Subcutaneous abdominal adipose tissue (tissue), 5 donors: ENCODE measurements around the gene SEC22A.

Source experiments
- H3K27ac ChIP-seq: one replicate; pipeline ENCODE4 v1.7.0; 2013; ENCODE audit warnings: low read depth, mild to moderate bottlenecking, inconsistent platforms, low read length, moderate library complexity
- H3K27me3 ChIP-seq, 5 donors: one replicate each; pipeline ENCODE4 v1.7.0; 2013; ENCODE audit warnings: low read length in 5 of 5, inconsistent platforms in 1 of 5; ENCODE audit not compliant: control insufficient read depth in 5 of 5, insufficient read depth in 4 of 5
- H3K36me3 ChIP-seq, 5 donors: one replicate each; pipeline ENCODE4 v1.7.0; 2013; ENCODE audit warnings: low read length in 5 of 5; ENCODE audit not compliant: control insufficient read depth in 5 of 5, insufficient read depth in 5 of 5
- H3K4me1 ChIP-seq, 5 donors: one replicate each; pipeline ENCODE4 v1.7.0; 2013; ENCODE audit warnings: low read length in 5 of 5, mild to moderate bottlenecking in 3 of 5, moderate library complexity in 1 of 5; ENCODE audit not compliant: control insufficient read depth in 5 of 5, insufficient read depth in 5 of 5
- H3K4me3 ChIP-seq, 5 donors: one replicate each; pipeline ENCODE4 v1.7.0; 2013; ENCODE audit warnings: low read length in 5 of 5, low read depth in 1 of 5
- H3K9ac ChIP-seq, 5 donors: one replicate each; pipeline ENCODE4 v1.7.0; 2013; ENCODE audit warnings: low read length in 5 of 5, mild to moderate bottlenecking in 4 of 5, moderate library complexity in 3 of 5
- H3K9me3 ChIP-seq, 5 donors: one replicate each; pipeline ENCODE4 v1.7.0; 2013; ENCODE audit warnings: low read length in 5 of 5; ENCODE audit not compliant: control insufficient read depth in 5 of 5
- donor health status: healthy.
- donor health status: healthy.
- donor health status: healthy.
- donor health status: healthy.
- donor health status: healthy.

SEC22A gene

GRCh38 chr3:123299581-123299980, 97.8 kb downstream of the SEC22A start:
- Histone ChIP-seq H3K9me3 (no peaks in the 10 kb centered on the region), H3K4me3 (no peak overlapping the region), H3K4me1 (peaks cover 0 to 4% (median 3%) of the 10 kb centered on the region in 5 donors), H3K27ac (peak overlapping the region; percentile 62), H3K9ac (no peak overlapping the region), H3K27me3 (no peaks in the 10 kb centered on the region), H3K36me3 (peaks cover 4 to 67% (median 43%) of the 10 kb centered on the region in 5 donors)

- no peaks in the 10 kb centered on the region for H3K27me3 ChIP-seq
- no peak overlapping the region for H3K4me3 ChIP-seq
- no peak overlapping the region for H3K9ac ChIP-seq
- H3K36me3 ChIP-seq = peaks cover 4 to 63% (median 41%) of the 10 kb centered on the region in 5 donors
- H3K9me3 ChIP-seq = no peaks in the 10 kb centered on the region
- peaks cover 0 to 9% (median 7%) of the 10 kb centered on the region in 5 donors for H3K4me1 ChIP-seq
- H3K27ac ChIP-seq = no peak overlapping the region
Measured at GRCh38 chr3:123300056-123300455, 98.3 kb downstream of the SEC22A start.

- Histone ChIP-seq H3K27ac (no peak overlapping the region), H3K36me3 (peaks cover 4 to 59% (median 41%) of the 10 kb centered on the region in 5 donors)
Measured at GRCh38 chr3:123300583-123300982, 98.8 kb downstream of the SEC22A start.

GRCh38 chr3:123301331-123302184, 99.8 kb downstream of the SEC22A start:
- H3K9me3 ChIP-seq = peaks cover 0 to 3% (median 0%) of the 10 kb centered on the region in 5 donors
- peaks cover 4 to 50% (median 36%) of the 10 kb centered on the region in 5 donors for H3K36me3 ChIP-seq
- H3K27ac ChIP-seq = no peak overlapping the region
- no peaks in the 10 kb centered on the region for H3K27me3 ChIP-seq
- H3K4me3 ChIP-seq = no peak overlapping the region
- H3K4me1 ChIP-seq = peaks cover 0 to 17% (median 14%) of the 10 kb centered on the region in 5 donors
- peak overlapping the region in 1 of 5 donors; percentile 15 for H3K9ac ChIP-seq

More at GRCh38 chr3:123300583-123300982, 98.8 kb downstream of the SEC22A start:
- Histone ChIP-seq H3K27me3 (no peaks in the 10 kb centered on the region), H3K4me1 (peaks cover 0 to 14% (median 12%) of the 10 kb centered on the region in 5 donors), H3K4me3 (no peak overlapping the region), H3K9ac (no peak overlapping the region), H3K9me3 (peaks cover 0 to 3% (median 0%) of the 10 kb centered on the region in 5 donors)

GRCh38 chr3:123302961-123303360, 101.2 kb downstream of the SEC22A start:
- Histone ChIP-seq H3K4me3 (no peak overlapping the region), H3K9me3 (peaks cover 0 to 3% (median 0%) of the 10 kb centered on the region in 5 donors), H3K9ac (no peak overlapping the region), H3K36me3 (peaks cover 4 to 43% (median 34%) of the 10 kb centered on the region in 5 donors), H3K4me1 (peaks cover 0 to 17% (median 14%) of the 10 kb centered on the region in 5 donors), H3K27ac (no peak overlapping the region), H3K27me3 (no peaks in the 10 kb centered on the region)

- H3K4me3 ChIP-seq = no peak overlapping the region
- no peak overlapping the region for H3K9ac ChIP-seq
- H3K27ac ChIP-seq = no peak overlapping the region
- H3K9me3 ChIP-seq = peaks cover 0 to 3% (median 0%) of the 10 kb centered on the region in 5 donors
- H3K36me3 ChIP-seq = peaks cover under 1 to 41% (median 30%) of the 10 kb centered on the region in 5 donors
- peaks cover 0 to 16% (median 14%) of the 10 kb centered on the region in 5 donors for H3K4me1 ChIP-seq
- H3K27me3 ChIP-seq = no peaks in the 10 kb centered on the region
Measured at GRCh38 chr3:123303976-123304560, 102.3 kb downstream of the SEC22A start.

GRCh38 chr3:123305192-123305591, 103.4 kb downstream of the SEC22A start:
- H3K36me3 ChIP-seq = peaks cover 3 to 44% (median 25%) of the 10 kb centered on the region in 5 donors
- no peak overlapping the region for H3K27ac ChIP-seq
- H3K4me1 ChIP-seq = peaks cover 0 to 13% (median 10%) of the 10 kb centered on the region in 5 donors
- no peak overlapping the region for H3K9ac ChIP-seq
- no peak overlapping the region for H3K4me3 ChIP-seq
- peaks cover 0 to 3% (median 0%) of the 10 kb centered on the region in 5 donors for H3K9me3 ChIP-seq
- H3K27me3 ChIP-seq = no peaks in the 10 kb centered on the region

GRCh38 chr3:123307064-123307463, 105.3 kb downstream of the SEC22A start:
- Histone ChIP-seq H3K27ac (no peak overlapping the region), H3K27me3 (no peaks in the 10 kb centered on the region), H3K4me3 (no peak overlapping the region), H3K4me1 (peaks cover 0 to 13% (median 10%) of the 10 kb centered on the region in 5 donors), H3K9ac (no peak overlapping the region), H3K36me3 (peaks cover 7 to 44% (median 24%) of the 10 kb centered on the region in 5 donors), H3K9me3 (peaks cover 0 to 3% (median 0%) of the 10 kb centered on the region in 5 donors)

- Histone ChIP-seq H3K9me3 (peaks cover 0 to 2% (median 0%) of the 10 kb centered on the region in 5 donors), H3K27me3 (peaks cover 0 to 3% (median 0%) of the 10 kb centered on the region in 5 donors), H3K27ac (no peak overlapping the region), H3K9ac (no peak overlapping the region), H3K4me1 (peaks cover 0 to 7% (median 6%) of the 10 kb centered on the region in 5 donors), H3K36me3 (peaks cover 10 to 49% (median 27%) of the 10 kb centered on the region in 5 donors), H3K4me3 (no peak overlapping the region)
Measured at GRCh38 chr3:123310186-123310585, 108.4 kb downstream of the SEC22A start.

- Histone ChIP-seq H3K27me3 (peaks cover 0 to 3% (median 0%) of the 10 kb centered on the region in 5 donors), H3K36me3 (peaks cover 10 to 55% (median 32%) of the 10 kb centered on the region in 5 donors), H3K4me1 (peaks cover 0 to 1% (median under 1%) of the 10 kb centered on the region in 5 donors), H3K4me3 (no peak overlapping the region), H3K9me3 (no peaks in the 10 kb centered on the region), H3K27ac (no peak overlapping the region), H3K9ac (no peak overlapping the region)
Measured at GRCh38 chr3:123310741-123311140, 109.0 kb downstream of the SEC22A start.
